ENCODE data around the gene SLC26A11. TPM values are rescaled to one million over a fixed set of nuclear protein-coding genes. Genes with fewer than 3 reads are reported as not detected.
"Not testable (repeated sequence)": the region's sequence is repeated elsewhere in the genome, so short reads cannot be mapped to it uniquely, and the experiment has no call there.

The SLC26A11 gene
- total and polyA plus RNA-seq, 2 donors (not counting 1 experiment from before 2014, with no cell fraction given): 5.8 to 19.3 TPM

DNA sequence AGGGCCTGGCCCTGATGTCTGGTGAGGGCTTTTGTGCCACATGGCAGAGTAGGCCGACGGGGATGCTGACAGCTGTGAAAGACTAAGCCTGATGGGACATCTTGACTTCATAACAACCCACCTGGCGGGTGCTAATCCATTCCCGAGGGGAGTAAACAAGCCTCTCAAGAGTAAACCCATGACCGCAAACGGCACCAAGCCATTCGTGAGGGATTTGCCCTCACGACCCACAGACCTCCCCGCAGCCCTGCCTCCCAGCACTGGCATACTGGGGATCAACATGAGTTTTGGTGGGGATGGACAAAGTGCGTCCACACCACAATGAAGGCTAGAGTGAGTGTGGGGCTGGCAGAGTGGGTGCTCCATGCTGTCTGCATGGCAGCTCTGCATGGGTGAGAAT, 52.1 kb downstream of the SLC26A11 start:
- peaks cover 7% of the 10 kb centered on the region for H3K79me2 ChIP-seq (ENCODE audit: control insufficient read depth, insufficient read depth, low read length)
- no peaks in the 10 kb centered on the region for H3K4me1 ChIP-seq (ENCODE audit: control insufficient read depth, extremely low read depth, insufficient read depth, low read length)
- no peaks in the 10 kb centered on the region for H3K9me3 ChIP-seq (ENCODE audit: control insufficient read depth, insufficient read depth, low read depth, low read length)
- no peaks in the 10 kb centered on the region for H4K20me1 ChIP-seq (ENCODE audit: control insufficient read depth, extremely low read depth, insufficient read depth, low read length)
- no peak for DNase-seq (ENCODE audit: low read depth in 2 of 2)
- H3K4me3 ChIP-seq (replicated peaks in 1 of 4; ENCODE audit: control extremely low read depth in 1 of 4, insufficient read depth in 1 of 4, low read depth in 3 of 4, low read length in 4 of 4): no peak overlapping the region
- H3K36me3 ChIP-seq (ENCODE audit: control insufficient read depth, insufficient read depth, low read length): peaks cover 19% of the 10 kb centered on the region
- H3K9ac ChIP-seq (ENCODE audit: insufficient read depth, low read length): no peak overlapping the region
- TF ChIP-seq EZH2 (IDR thresholded peaks at IDR 0.05; ENCODE audit: low read length, missing control alignments): no peak
- TF ChIP-seq, protein P1, sequence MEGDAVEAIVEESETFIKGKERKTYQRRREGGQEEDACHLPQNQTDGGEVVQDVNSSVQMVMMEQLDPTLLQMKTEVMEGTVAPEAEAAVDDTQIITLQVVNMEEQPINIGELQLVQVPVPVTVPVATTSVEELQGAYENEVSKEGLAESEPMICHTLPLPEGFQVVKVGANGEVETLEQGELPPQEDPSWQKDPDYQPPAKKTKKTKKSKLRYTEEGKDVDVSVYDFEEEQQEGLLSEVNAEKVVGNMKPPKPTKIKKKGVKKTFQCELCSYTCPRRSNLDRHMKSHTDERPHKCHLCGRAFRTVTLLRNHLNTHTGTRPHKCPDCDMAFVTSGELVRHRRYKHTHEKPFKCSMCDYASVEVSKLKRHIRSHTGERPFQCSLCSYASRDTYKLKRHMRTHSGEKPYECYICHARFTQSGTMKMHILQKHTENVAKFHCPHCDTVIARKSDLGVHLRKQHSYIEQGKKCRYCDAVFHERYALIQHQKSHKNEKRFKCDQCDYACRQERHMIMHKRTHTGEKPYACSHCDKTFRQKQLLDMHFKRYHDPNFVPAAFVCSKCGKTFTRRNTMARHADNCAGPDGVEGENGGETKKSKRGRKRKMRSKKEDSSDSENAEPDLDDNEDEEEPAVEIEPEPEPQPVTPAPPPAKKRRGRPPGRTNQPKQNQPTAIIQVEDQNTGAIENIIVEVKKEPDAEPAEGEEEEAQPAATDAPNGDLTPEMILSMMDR (conservative IDR thresholded peaks at IDR 0.05 in 1 of 2, IDR thresholded peaks at IDR 0.05 in 1 of 2; ENCODE audit: low read depth in 1 of 2, low read length in 2 of 2): no peak
- no peak overlapping the region for H3K4me2 ChIP-seq (ENCODE audit: extremely low read depth, insufficient read depth, low read length)
- no peaks in the 10 kb centered on the region for H3K27me3 ChIP-seq (ENCODE audit: control insufficient read depth, insufficient read depth, low read length)
- H2AFZ ChIP-seq (ENCODE audit: low read length): no peak overlapping the region
- H3K27ac ChIP-seq (ENCODE audit: insufficient read depth, low read length): no peak overlapping the region

DNA sequence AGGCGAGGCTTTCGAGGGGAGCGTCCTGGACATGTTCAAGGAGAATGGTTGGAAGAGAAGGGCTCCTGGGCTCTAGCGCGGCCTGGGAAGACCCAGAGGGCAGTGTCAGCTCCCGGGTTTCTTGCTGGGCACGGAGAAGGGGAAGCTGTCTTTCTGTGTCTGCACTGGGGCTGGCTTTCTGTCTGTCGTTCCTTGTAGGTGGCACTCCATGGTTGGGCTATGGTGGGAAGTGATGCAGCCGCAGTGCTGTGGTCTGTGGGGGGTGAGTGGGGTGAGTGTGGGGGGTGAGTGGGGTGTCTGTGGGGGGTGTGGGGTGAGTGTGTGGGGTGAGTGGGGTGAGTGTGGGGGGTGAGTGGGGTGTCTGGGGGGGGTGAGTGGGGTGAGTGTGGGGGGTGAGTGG, 54.1 kb downstream of the SLC26A11 start:
- no peak overlapping the region for H3K4me3 ChIP-seq (replicated peaks in 1 of 4; ENCODE audit: control extremely low read depth in 1 of 4, insufficient read depth in 1 of 4, low read depth in 3 of 4, low read length in 4 of 4)
- H3K4me2 ChIP-seq (ENCODE audit: extremely low read depth, insufficient read depth, low read length): no peak overlapping the region
- TF ChIP-seq EZH2 (IDR thresholded peaks at IDR 0.05; ENCODE audit: low read length, missing control alignments): no peak
- H3K9me3 ChIP-seq (ENCODE audit: control insufficient read depth, insufficient read depth, low read depth, low read length): no peaks in the 10 kb centered on the region
- H3K79me2 ChIP-seq (ENCODE audit: control insufficient read depth, insufficient read depth, low read length): peaks cover 7% of the 10 kb centered on the region
- peaks cover 2% of the 10 kb centered on the region for H3K4me1 ChIP-seq (ENCODE audit: control insufficient read depth, extremely low read depth, insufficient read depth, low read length)
- peaks cover 27% of the 10 kb centered on the region for H3K36me3 ChIP-seq (ENCODE audit: control insufficient read depth, insufficient read depth, low read length)
- no peaks in the 10 kb centered on the region for H3K27me3 ChIP-seq (ENCODE audit: control insufficient read depth, insufficient read depth, low read length)
- no peak overlapping the region for H3K9ac ChIP-seq (ENCODE audit: insufficient read depth, low read length)
- H3K27ac ChIP-seq (ENCODE audit: insufficient read depth, low read length): no peak overlapping the region
- no peaks in the 10 kb centered on the region for H4K20me1 ChIP-seq (ENCODE audit: control insufficient read depth, extremely low read depth, insufficient read depth, low read length)
- no peak overlapping the region for H2AFZ ChIP-seq (ENCODE audit: low read length)
- no peak for DNase-seq (ENCODE audit: low read depth in 2 of 2)

DNA sequence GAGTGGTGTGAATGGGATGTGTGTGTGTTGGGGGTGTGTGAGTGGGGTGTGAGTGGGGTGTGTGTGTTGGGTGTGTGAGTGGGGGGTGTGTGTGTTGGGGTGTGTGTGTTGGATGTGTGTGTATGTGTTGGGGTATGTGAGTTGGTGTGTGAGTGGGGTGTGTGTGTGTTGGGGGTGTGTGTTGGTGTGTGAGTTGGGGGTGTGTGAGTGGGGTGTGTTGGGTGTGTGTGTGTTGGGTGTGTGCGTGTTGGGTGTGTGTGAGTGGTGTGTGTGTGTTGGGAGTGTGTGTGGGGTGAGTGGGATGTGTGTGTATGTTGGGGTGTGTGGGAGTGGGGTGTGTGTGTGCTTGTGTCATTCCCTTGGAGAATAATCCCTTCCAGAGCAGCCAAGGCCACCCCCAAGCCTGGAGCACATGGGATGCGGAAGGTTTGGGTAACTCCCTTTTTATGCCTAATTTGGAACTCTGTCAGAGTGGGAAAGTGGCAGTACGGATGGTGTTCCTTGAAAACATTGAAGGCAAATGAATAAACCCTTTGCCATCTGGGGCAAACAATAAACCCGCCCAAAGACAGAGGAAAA, 54.7 kb downstream of the SLC26A11 start:
- H3K4me1 ChIP-seq (ENCODE audit: control insufficient read depth, extremely low read depth, insufficient read depth, low read length): peaks cover 5% of the 10 kb centered on the region
- H3K36me3 ChIP-seq (ENCODE audit: control insufficient read depth, insufficient read depth, low read length): peaks cover 23% of the 10 kb centered on the region
- H2AFZ ChIP-seq (ENCODE audit: low read length): no peak overlapping the region
- no peak overlapping the region for H3K4me3 ChIP-seq (replicated peaks in 1 of 4; ENCODE audit: control extremely low read depth in 1 of 4, insufficient read depth in 1 of 4, low read depth in 3 of 4, low read length in 4 of 4)
- no peaks in the 10 kb centered on the region for H3K9me3 ChIP-seq (ENCODE audit: control insufficient read depth, insufficient read depth, low read depth, low read length)
- no peaks in the 10 kb centered on the region for H3K27me3 ChIP-seq (ENCODE audit: control insufficient read depth, insufficient read depth, low read length)
- no peak for TF ChIP-seq EZH2 (IDR thresholded peaks at IDR 0.05; ENCODE audit: low read length, missing control alignments)
- TF ChIP-seq, protein P1 (conservative IDR thresholded peaks at IDR 0.05 in 1 of 2, IDR thresholded peaks at IDR 0.05 in 1 of 2; ENCODE audit: low read depth in 1 of 2, low read length in 2 of 2): no peak
- H3K27ac ChIP-seq (ENCODE audit: insufficient read depth, low read length): no peak overlapping the region
- no peak overlapping the region for H3K4me2 ChIP-seq (ENCODE audit: extremely low read depth, insufficient read depth, low read length)
- no peak overlapping the region for H3K9ac ChIP-seq (ENCODE audit: insufficient read depth, low read length)
- no peaks in the 10 kb centered on the region for H4K20me1 ChIP-seq (ENCODE audit: control insufficient read depth, extremely low read depth, insufficient read depth, low read length)
- peaks cover 7% of the 10 kb centered on the region for H3K79me2 ChIP-seq (ENCODE audit: control insufficient read depth, insufficient read depth, low read length)
- no peak for DNase-seq (ENCODE audit: low read depth in 2 of 2)

DNA sequence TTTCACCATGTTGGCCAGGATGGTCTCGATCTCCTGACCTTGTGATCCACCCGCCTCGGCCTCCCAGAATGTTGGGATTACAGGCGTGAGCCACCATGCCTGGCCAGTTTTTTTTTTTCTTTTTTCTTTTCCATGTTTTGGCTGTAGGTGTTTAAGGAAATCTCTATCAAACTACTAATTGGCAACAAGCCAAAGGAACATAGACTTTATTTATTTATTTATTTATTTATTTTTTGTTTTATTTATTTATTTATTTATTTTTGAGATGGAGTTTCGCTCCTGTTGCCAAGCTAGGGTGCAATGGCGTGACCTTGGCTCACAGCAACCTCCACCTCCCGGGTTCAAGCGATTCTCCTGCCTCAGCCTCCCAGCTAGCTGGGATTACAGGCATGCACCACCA, 55.6 kb downstream of the SLC26A11 start:
- not testable (repeated sequence) for H3K27ac ChIP-seq (ENCODE audit: insufficient read depth, low read length); H3K4me1 ChIP-seq (ENCODE audit: control insufficient read depth, extremely low read depth, insufficient read depth, low read length); H3K4me3 ChIP-seq (replicated peaks in 1 of 4; ENCODE audit: control extremely low read depth in 1 of 4, insufficient read depth in 1 of 4, low read depth in 3 of 4, low read length in 4 of 4); H3K9me3 ChIP-seq (ENCODE audit: control insufficient read depth, insufficient read depth, low read depth, low read length); H3K27me3 ChIP-seq (ENCODE audit: control insufficient read depth, insufficient read depth, low read length); H2AFZ ChIP-seq (ENCODE audit: low read length); H3K9ac ChIP-seq (ENCODE audit: insufficient read depth, low read length); H3K79me2 ChIP-seq (ENCODE audit: control insufficient read depth, insufficient read depth, low read length); H3K4me2 ChIP-seq (ENCODE audit: extremely low read depth, insufficient read depth, low read length); H4K20me1 ChIP-seq (ENCODE audit: control insufficient read depth, extremely low read depth, insufficient read depth, low read length); DNase-seq (ENCODE audit: low read depth in 2 of 2)
- peaks cover 19% of the 10 kb centered on the region for H3K36me3 ChIP-seq (ENCODE audit: control insufficient read depth, insufficient read depth, low read length)
